Epidermal melanocyte (primary cell): Measurements from ENCODE around the gene MEGF9.
"Not testable (repeated sequence)": the region's sequence is repeated elsewhere in the genome, so short reads cannot be mapped to it uniquely, and the experiment has no call there.

Source experiments
- DNase-seq: peaks from one replicate; pipeline ENCODE4 v3.0.0; 2011; ENCODE audit warnings: low spot score; ENCODE audit not compliant: insufficient read length

MEGF9 gene

GRCh38 chr9:120714088-120714845 lies at the start of gene MEGF9:
TSS of gene MEGF9 (minus strand) at chr9:120714470. CDS start at chr9:120714358, 112 bp downstream.
- DNase-seq, result peak; percentile 86

GRCh38 chr9:120761006-120761405 lies 46.7 kb upstream of the MEGF9 start:
- no peak for DNase-seq

- no peak for DNase-seq
Measured at GRCh38 chr9:120759755-120760400, 45.6 kb upstream of the MEGF9 start.

- DNase-seq, result no peak
Measured at GRCh38 chr9:120758544-120758943, 44.3 kb upstream of the MEGF9 start.

- no peak for DNase-seq
Measured at GRCh38 chr9:120757026-120757913, 43.0 kb upstream of the MEGF9 start.

- DNase-seq, result no peak
Measured at GRCh38 chr9:120756531-120756930, 42.3 kb upstream of the MEGF9 start.

GRCh38 chr9:120755810-120756434 lies 41.7 kb upstream of the MEGF9 start:
- peak; percentile 76 for DNase-seq

GRCh38 chr9:120755044-120755443 lies 40.8 kb upstream of the MEGF9 start:
- DNase-seq, result no peak

- DNase-seq, result no peak
Measured at GRCh38 chr9:120750421-120750820, 36.2 kb upstream of the MEGF9 start.

- DNase-seq, result not testable (repeated sequence)
Measured at GRCh38 chr9:120746366-120746765, 32.1 kb upstream of the MEGF9 start.

- DNase-seq, result no peak
Measured at GRCh38 chr9:120745278-120745677, 31.0 kb upstream of the MEGF9 start.

GRCh38 chr9:120742951-120743416 lies 28.7 kb upstream of the MEGF9 start:
- peak; percentile 33 for DNase-seq

- DNase-seq, result no peak
Measured at GRCh38 chr9:120741701-120742100, 27.4 kb upstream of the MEGF9 start.

GRCh38 chr9:120741191-120741590 lies 26.9 kb upstream of the MEGF9 start:
- no peak for DNase-seq

GRCh38 chr9:120740132-120740531 lies 25.9 kb upstream of the MEGF9 start:
- no peak for DNase-seq

GRCh38 chr9:120737416-120738165 lies 23.3 kb upstream of the MEGF9 start:
- no peak for DNase-seq

- no peak for DNase-seq
Measured at GRCh38 chr9:120736881-120737280, 22.6 kb upstream of the MEGF9 start.

- no peak for DNase-seq
Measured at GRCh38 chr9:120735415-120736126, 21.3 kb upstream of the MEGF9 start.

- DNase-seq, result no peak
Measured at GRCh38 chr9:120734607-120735410, 20.5 kb upstream of the MEGF9 start.
